ENCODE measurements around the gene PON1. TPM values are rescaled to one million over a fixed set of nuclear protein-coding genes. Genes with fewer than 3 reads are reported as not detected.

The PON1 gene
- total RNA-seq (under 1 TPM; 0.59 to 0.61 TPM), polyA plus RNA-seq (ENCODE audit: insufficient read length in 2 of 2) (1 to 10 TPM; 1.1 to 1.2 TPM)
- long read RNA-seq, donor 1, result 0 reads
- long read RNA-seq, donor 2, result 0 reads
- long read RNA-seq, donor 3, result 0 reads
- long read RNA-seq, donor 4, partial matches to known transcripts, result 0 of 1 reads
- long read RNA-seq, donor 4, other reads (novel, unspliced or antisense), result 0 of 1 reads

- H3K36me3 ChIP-seq (ENCODE audit: control insufficient read depth, insufficient read depth, low read length), result no peaks in the 10 kb centered on the region
- WGBS (ENCODE audit: insufficient coverage), result 11% methylated on average over 19 of the region's 20 CpGs
- H3K27me3 ChIP-seq (ENCODE audit: control insufficient read depth, insufficient read depth, low read length), result peaks cover 2% of the 10 kb centered on the region
- H3K4me1 ChIP-seq (ENCODE audit: control insufficient read depth, insufficient read depth, low read length), result no peaks in the 10 kb centered on the region
- DNase-seq (ENCODE audit: low read depth in 4 of 6, low spot score in 6 of 6), result no peak
- no peak within 1 kb of the TSS for H3K4me3 ChIP-seq (ENCODE audit: low read depth, low read length)
- no peaks in the 10 kb centered on the region for H3K9me3 ChIP-seq (ENCODE audit: control insufficient read depth, insufficient read depth, low read length)
- H3K27ac ChIP-seq (ENCODE audit: low read depth, low read length), result no peak within 1 kb of the TSS
Measured at GRCh38 chr7:95324431-95324830, at the start of gene PON1. Gene PON1, minus strand, starts transcription at chr7:95324532. Its CDS starts 57 bp downstream, at chr7:95324475.

GRCh38 chr7:95373323-95373722, 49.0 kb upstream of the PON1 start:
- 97% methylated on average over 2 of the region's 4 CpGs for WGBS (ENCODE audit: insufficient coverage)
- DNase-seq (ENCODE audit: low read depth in 4 of 6, low spot score in 6 of 6), result no peak

GRCh38 chr7:95368235-95368634, 43.9 kb upstream of the PON1 start:
- WGBS (ENCODE audit: insufficient coverage), result 80% methylated on average over 1 of the region's 3 CpGs
- H3K9me3 ChIP-seq (ENCODE audit: control insufficient read depth, insufficient read depth, low read length), result no peaks in the 10 kb centered on the region

More at GRCh38 chr7:95373323-95373722, 49.0 kb upstream of the PON1 start:
- H3K9me3 ChIP-seq (ENCODE audit: control insufficient read depth, insufficient read depth, low read length), result peaks cover 3% of the 10 kb centered on the region
- H3K36me3 ChIP-seq (ENCODE audit: control insufficient read depth, insufficient read depth, low read length), result no peaks in the 10 kb centered on the region
- H3K4me1 ChIP-seq (ENCODE audit: control insufficient read depth, insufficient read depth, low read length), result no peaks in the 10 kb centered on the region
- no peaks in the 10 kb centered on the region for H3K27me3 ChIP-seq (ENCODE audit: control insufficient read depth, insufficient read depth, low read length)
- no peak overlapping the region for H3K4me3 ChIP-seq (ENCODE audit: low read depth, low read length)
- no peak overlapping the region for H3K27ac ChIP-seq (ENCODE audit: low read depth, low read length)

GRCh38 chr7:95367606-95368005, 43.3 kb upstream of the PON1 start:
- no peak overlapping the region for H3K27ac ChIP-seq (ENCODE audit: low read depth, low read length)
- no peaks in the 10 kb centered on the region for H3K9me3 ChIP-seq (ENCODE audit: control insufficient read depth, insufficient read depth, low read length)
- no peaks in the 10 kb centered on the region for H3K36me3 ChIP-seq (ENCODE audit: control insufficient read depth, insufficient read depth, low read length)
- WGBS (ENCODE audit: insufficient coverage), result no CpG with 5 or more reads among the region's 1 CpG
- no peak overlapping the region for H3K4me3 ChIP-seq (ENCODE audit: low read depth, low read length)
- H3K4me1 ChIP-seq (ENCODE audit: control insufficient read depth, insufficient read depth, low read length), result no peaks in the 10 kb centered on the region
- H3K27me3 ChIP-seq (ENCODE audit: control insufficient read depth, insufficient read depth, low read length), result no peaks in the 10 kb centered on the region
- no peak for DNase-seq (ENCODE audit: low read depth in 4 of 6, low spot score in 6 of 6)

More at GRCh38 chr7:95368235-95368634, 43.9 kb upstream of the PON1 start:
- no peak for DNase-seq (ENCODE audit: low read depth in 4 of 6, low spot score in 6 of 6)
- H3K4me3 ChIP-seq (ENCODE audit: low read depth, low read length), result no peak overlapping the region
- no peaks in the 10 kb centered on the region for H3K27me3 ChIP-seq (ENCODE audit: control insufficient read depth, insufficient read depth, low read length)
- no peaks in the 10 kb centered on the region for H3K36me3 ChIP-seq (ENCODE audit: control insufficient read depth, insufficient read depth, low read length)
- no peak overlapping the region for H3K27ac ChIP-seq (ENCODE audit: low read depth, low read length)
- no peaks in the 10 kb centered on the region for H3K4me1 ChIP-seq (ENCODE audit: control insufficient read depth, insufficient read depth, low read length)

GRCh38 chr7:95365151-95365550, 40.8 kb upstream of the PON1 start:
- no peaks in the 10 kb centered on the region for H3K36me3 ChIP-seq (ENCODE audit: control insufficient read depth, insufficient read depth, low read length)
- H3K4me3 ChIP-seq (ENCODE audit: low read depth, low read length), result no peak overlapping the region
- no peaks in the 10 kb centered on the region for H3K9me3 ChIP-seq (ENCODE audit: control insufficient read depth, insufficient read depth, low read length)
- no CpG with 5 or more reads among the region's 1 CpG for WGBS (ENCODE audit: insufficient coverage)
- H3K4me1 ChIP-seq (ENCODE audit: control insufficient read depth, insufficient read depth, low read length), result no peaks in the 10 kb centered on the region
- no peak for DNase-seq (ENCODE audit: low read depth in 4 of 6, low spot score in 6 of 6)
- no peaks in the 10 kb centered on the region for H3K27me3 ChIP-seq (ENCODE audit: control insufficient read depth, insufficient read depth, low read length)
- no peak overlapping the region for H3K27ac ChIP-seq (ENCODE audit: low read depth, low read length)

- H3K4me3 ChIP-seq (ENCODE audit: low read depth, low read length), result no peak overlapping the region
- H3K4me1 ChIP-seq (ENCODE audit: control insufficient read depth, insufficient read depth, low read length), result no peaks in the 10 kb centered on the region
- no peak overlapping the region for H3K27ac ChIP-seq (ENCODE audit: low read depth, low read length)
- DNase-seq (ENCODE audit: low read depth in 4 of 6, low spot score in 6 of 6), result no peak
- no peaks in the 10 kb centered on the region for H3K27me3 ChIP-seq (ENCODE audit: control insufficient read depth, insufficient read depth, low read length)
- WGBS (ENCODE audit: insufficient coverage), result 11% methylated on average over 3 of the region's 3 CpGs
- H3K36me3 ChIP-seq (ENCODE audit: control insufficient read depth, insufficient read depth, low read length), result no peaks in the 10 kb centered on the region
- H3K9me3 ChIP-seq (ENCODE audit: control insufficient read depth, insufficient read depth, low read length), result peaks cover 5% of the 10 kb centered on the region
Measured at GRCh38 chr7:95357623-95358022, 33.3 kb upstream of the PON1 start.

- DNase-seq (ENCODE audit: low read depth in 4 of 6, low spot score in 6 of 6), result peak in 2 of 6 donors; percentile 11 to 43
- H3K4me1 ChIP-seq (ENCODE audit: control insufficient read depth, insufficient read depth, low read length), result no peaks in the 10 kb centered on the region
- no peak overlapping the region for H3K27ac ChIP-seq (ENCODE audit: low read depth, low read length)
- no peaks in the 10 kb centered on the region for H3K36me3 ChIP-seq (ENCODE audit: control insufficient read depth, insufficient read depth, low read length)
- H3K4me3 ChIP-seq (ENCODE audit: low read depth, low read length), result no peak overlapping the region
- no peaks in the 10 kb centered on the region for H3K9me3 ChIP-seq (ENCODE audit: control insufficient read depth, insufficient read depth, low read length)
- H3K27me3 ChIP-seq (ENCODE audit: control insufficient read depth, insufficient read depth, low read length), result no peaks in the 10 kb centered on the region
- WGBS (ENCODE audit: insufficient coverage), result 56% methylated on average over 4 of the region's 4 CpGs
Measured at GRCh38 chr7:95342642-95343307, 18.4 kb upstream of the PON1 start.

- Histone ChIP-seq H3K27ac (ENCODE audit: low read depth, low read length) (no peak overlapping the region), H3K9me3 (ENCODE audit: control insufficient read depth, insufficient read depth, low read length) (no peaks in the 10 kb centered on the region), H3K27me3 (ENCODE audit: control insufficient read depth, insufficient read depth, low read length) (no peaks in the 10 kb centered on the region), H3K36me3 (ENCODE audit: control insufficient read depth, insufficient read depth, low read length) (no peaks in the 10 kb centered on the region), H3K4me1 (ENCODE audit: control insufficient read depth, insufficient read depth, low read length) (no peaks in the 10 kb centered on the region), H3K4me3 (ENCODE audit: low read depth, low read length) (no peak overlapping the region)
- WGBS (ENCODE audit: insufficient coverage), result 87% methylated on average over 3 of the region's 3 CpGs
- no peak for DNase-seq (ENCODE audit: low read depth in 4 of 6, low spot score in 6 of 6)
Measured at GRCh38 chr7:95342029-95342428, 17.7 kb upstream of the PON1 start.

GRCh38 chr7:95340491-95340890, 16.2 kb upstream of the PON1 start:
- H3K36me3 ChIP-seq (ENCODE audit: control insufficient read depth, insufficient read depth, low read length), result no peaks in the 10 kb centered on the region
- H3K9me3 ChIP-seq (ENCODE audit: control insufficient read depth, insufficient read depth, low read length), result no peaks in the 10 kb centered on the region
- no peak overlapping the region for H3K4me3 ChIP-seq (ENCODE audit: low read depth, low read length)
- no peaks in the 10 kb centered on the region for H3K27me3 ChIP-seq (ENCODE audit: control insufficient read depth, insufficient read depth, low read length)
- no peaks in the 10 kb centered on the region for H3K4me1 ChIP-seq (ENCODE audit: control insufficient read depth, insufficient read depth, low read length)
- no peak overlapping the region for H3K27ac ChIP-seq (ENCODE audit: low read depth, low read length)
- no peak for DNase-seq (ENCODE audit: low read depth in 4 of 6, low spot score in 6 of 6)
- 100% methylated on average over 1 of the region's 2 CpGs for WGBS (ENCODE audit: insufficient coverage)

- no peak for DNase-seq (ENCODE audit: low read depth in 4 of 6, low spot score in 6 of 6)
- Histone ChIP-seq H3K4me3 (ENCODE audit: low read depth, low read length) (no peak overlapping the region), H3K9me3 (ENCODE audit: control insufficient read depth, insufficient read depth, low read length) (peaks cover under 1% of the 10 kb centered on the region), H3K27ac (ENCODE audit: low read depth, low read length) (no peak overlapping the region), H3K4me1 (ENCODE audit: control insufficient read depth, insufficient read depth, low read length) (no peaks in the 10 kb centered on the region), H3K27me3 (ENCODE audit: control insufficient read depth, insufficient read depth, low read length) (no peaks in the 10 kb centered on the region), H3K36me3 (ENCODE audit: control insufficient read depth, insufficient read depth, low read length) (no peaks in the 10 kb centered on the region)
- WGBS (ENCODE audit: insufficient coverage), result 100% methylated on average over 3 of the region's 3 CpGs
Measured at GRCh38 chr7:95338832-95339231, 14.5 kb upstream of the PON1 start.
